SU-DHL-6 (cell line): Measurements from ENCODE around the gene ASB2.

Experiments used
- EZH2phosphoT487 ChIP-seq: fragments of 200-600 bp; sonication (generic), shearing (Covaris generic); conservative IDR thresholded peaks from 2 replicates; pipeline ENCODE4 v1.6.1; 2018; ENCODE audit warnings: mild to moderate bottlenecking, antibody characterized with exemption, low read length, moderate library complexity, mixed read lengths
- TF ChIP-seq, protein P1 (sequence below): fragments of 200-600 bp; sonication (generic); IDR thresholded peaks from one replicate; pipeline ENCODE4 v1.5.1; 2017; ENCODE audit warnings: antibody characterized with exemption, mild to moderate bottlenecking, low read length, moderate library complexity; ENCODE audit not compliant: insufficient read depth, poor library complexity, severe bottlenecking

- TF ChIP-seq, protein P1, sequence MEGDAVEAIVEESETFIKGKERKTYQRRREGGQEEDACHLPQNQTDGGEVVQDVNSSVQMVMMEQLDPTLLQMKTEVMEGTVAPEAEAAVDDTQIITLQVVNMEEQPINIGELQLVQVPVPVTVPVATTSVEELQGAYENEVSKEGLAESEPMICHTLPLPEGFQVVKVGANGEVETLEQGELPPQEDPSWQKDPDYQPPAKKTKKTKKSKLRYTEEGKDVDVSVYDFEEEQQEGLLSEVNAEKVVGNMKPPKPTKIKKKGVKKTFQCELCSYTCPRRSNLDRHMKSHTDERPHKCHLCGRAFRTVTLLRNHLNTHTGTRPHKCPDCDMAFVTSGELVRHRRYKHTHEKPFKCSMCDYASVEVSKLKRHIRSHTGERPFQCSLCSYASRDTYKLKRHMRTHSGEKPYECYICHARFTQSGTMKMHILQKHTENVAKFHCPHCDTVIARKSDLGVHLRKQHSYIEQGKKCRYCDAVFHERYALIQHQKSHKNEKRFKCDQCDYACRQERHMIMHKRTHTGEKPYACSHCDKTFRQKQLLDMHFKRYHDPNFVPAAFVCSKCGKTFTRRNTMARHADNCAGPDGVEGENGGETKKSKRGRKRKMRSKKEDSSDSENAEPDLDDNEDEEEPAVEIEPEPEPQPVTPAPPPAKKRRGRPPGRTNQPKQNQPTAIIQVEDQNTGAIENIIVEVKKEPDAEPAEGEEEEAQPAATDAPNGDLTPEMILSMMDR, result no peak
- no peak for TF ChIP-seq EZH2phosphoT487
Measured at GRCh38 chr14:93997916-93998870, 21.8 kb upstream of the ASB2 start.
